Renal cortex interstitium (tissue), 11 donors: ENCODE results near the gene LPCAT1. TPM values are rescaled to one million over a fixed set of nuclear protein-coding genes. Genes with fewer than 3 reads are reported as not detected.

Experiments used
- DNase-seq, 11 donors: peaks; one replicate each; pipeline ENCODE4 v3.0.0-alpha.2; 2013; ENCODE audit warnings: low read depth in 9 of 11, low spot score in 4 of 11; ENCODE audit errors: extremely low read depth in 1 of 11
- polyA plus RNA-seq, 3 donors: library from polyadenylated mRNA; unstranded; fragments of 120-200 nt; gene quantifications; one replicate each; pipeline ENCODE4 v1.2.1, GENCODE V29; 2013; ENCODE audit not compliant: insufficient read length in 3 of 3

The LPCAT1 gene
- polyA plus RNA-seq, 3 donors = 43.8 to 51.3 (median 45.4) TPM

DNA sequence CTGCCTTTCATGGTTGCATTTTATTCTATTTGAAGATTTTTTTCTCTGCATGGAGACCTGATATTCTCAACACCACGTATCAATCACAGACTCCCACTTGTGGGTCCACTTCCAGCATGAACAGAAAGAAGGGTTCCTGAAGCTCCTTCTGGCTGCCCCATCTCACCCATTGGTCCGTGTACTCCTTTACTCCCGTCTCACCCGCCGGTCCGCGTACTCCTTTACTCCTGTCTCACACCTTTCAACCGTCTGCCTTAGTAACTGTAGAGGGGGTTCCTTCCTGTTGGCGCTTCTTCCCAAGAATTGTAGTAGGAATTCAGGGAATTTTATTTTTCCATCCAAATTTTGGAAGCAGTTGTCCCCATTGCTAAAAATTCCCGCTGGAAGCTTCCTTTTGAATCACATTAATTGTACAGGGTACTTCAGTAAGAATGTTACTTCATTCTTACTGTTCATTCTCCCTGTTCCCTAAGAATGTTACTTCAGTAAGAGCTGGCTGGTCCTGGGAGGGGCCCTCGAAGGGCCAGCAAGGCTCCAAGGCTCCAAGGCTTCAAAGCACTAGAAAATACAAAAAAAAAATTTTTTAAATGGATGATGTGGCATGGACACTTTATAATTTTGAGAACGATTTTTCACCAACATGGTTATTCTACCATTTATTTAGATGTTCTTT lies 3.9 kb upstream of the LPCAT1 start:
- no peak for DNase-seq

DNA sequence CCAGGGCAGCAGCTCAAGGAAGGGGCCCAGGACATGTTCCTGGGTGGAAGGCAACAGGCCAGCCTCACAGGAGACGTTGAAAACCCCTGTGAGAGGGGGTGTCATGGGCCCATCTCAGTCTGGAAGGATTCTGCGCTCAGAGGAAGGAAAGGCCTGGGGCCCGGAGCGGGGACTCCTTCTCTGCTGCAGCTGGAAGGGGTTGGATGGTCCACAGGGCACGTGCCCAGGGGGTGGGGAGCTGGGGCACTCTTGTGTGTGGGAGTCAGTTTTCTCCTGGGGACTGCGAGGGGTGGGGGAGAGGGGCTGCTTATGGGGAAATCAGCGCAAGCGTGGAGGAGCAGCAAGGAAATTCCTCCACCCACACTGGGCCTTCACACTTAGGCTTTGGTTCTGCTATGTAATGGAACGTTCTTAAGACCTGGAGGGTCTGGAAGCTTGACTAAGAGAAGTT lies 2.9 kb upstream of the LPCAT1 start:
- no peak for DNase-seq

DNA sequence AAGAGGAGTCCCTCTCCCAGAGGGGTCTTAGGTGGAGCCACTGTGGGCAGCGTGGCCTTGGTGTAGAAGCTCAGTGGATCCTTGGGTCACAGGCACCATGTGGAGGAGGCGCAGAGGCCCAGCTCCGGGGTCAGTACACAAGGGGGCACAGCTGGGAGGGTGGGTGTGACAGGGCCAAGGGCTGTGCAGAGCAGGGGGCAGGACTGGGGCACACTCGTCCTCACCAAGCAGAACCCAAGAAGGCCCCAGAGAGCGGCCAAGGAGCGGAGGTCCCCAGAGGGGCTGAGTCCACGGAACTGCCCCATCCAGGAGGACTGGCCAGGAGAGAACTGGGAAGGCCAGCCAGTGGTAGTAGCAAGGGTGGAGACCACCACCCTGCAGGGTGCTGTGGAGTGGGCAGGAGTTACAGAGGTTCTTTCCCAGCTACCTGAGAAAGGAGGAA lies 2.5 kb upstream of the LPCAT1 start:
- no peak for DNase-seq

DNA sequence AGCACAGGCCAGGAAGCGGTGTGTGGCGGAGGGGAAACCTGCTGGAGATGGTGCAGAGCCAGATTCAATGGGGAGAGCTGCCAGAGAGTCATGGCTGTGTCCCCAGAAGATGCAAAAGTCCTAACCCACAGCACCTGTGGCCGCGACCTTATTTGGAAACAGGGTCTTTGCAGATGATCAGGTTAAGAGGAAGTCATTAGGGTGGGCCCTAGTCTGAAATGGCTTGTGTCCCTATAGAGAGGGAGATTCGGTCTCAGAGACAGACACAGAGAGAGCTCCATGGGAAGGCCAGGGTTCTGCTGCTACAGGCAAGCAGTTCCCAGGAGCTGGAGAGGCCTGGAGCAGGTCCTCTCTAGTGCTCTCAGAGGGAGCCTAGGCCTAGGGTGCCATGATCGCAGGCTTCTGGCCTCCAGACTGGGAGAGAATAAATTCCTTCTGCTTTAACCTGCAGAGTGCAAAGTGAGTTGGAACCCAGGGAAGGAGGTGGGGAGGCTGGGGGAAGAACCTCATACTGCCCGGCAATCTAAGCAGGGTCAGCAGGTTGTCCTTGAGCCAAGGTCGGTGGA lies 1.9 kb upstream of the LPCAT1 start:
- DNase-seq = no peak

DNA sequence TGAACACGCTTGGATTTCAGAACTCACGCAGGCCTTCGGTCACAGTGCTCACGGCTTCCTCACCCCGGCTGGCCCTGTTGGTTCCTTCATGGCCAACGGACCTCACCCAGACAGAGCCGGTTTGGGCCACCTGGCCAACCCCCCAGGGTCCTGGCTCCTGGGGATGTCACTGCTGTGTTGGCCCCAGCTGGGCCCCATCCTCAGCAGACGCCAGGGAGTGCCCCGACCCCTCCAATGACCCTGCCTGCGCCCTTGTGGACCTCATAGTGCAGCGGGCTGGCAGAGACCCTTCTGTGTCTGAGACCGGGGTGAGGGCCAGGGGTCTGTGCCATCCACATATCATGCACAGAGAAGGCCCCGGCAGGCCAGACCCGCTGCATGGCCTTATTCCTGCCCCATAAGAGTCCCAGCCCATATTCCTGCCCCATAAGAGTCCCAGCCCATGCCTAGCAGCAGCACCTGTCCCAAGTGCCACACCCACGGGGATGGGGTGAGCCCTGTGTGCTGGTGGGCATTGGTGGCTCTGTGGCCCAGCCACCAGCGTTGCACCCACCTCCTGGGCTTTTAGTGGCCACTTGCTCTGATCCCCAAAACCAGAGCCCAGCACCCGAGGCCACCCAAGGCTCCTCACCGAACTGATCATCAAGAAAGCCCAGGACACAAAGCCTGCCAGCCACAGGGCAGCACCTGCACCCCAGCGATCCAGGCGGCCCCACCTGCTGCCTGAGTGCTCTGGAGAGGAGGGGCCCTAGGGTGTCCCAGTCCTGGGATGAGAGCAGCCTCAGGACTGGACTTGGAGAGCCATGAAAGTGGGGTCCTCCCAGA lies 1.3 kb upstream of the LPCAT1 start:
- no peak for DNase-seq

DNA sequence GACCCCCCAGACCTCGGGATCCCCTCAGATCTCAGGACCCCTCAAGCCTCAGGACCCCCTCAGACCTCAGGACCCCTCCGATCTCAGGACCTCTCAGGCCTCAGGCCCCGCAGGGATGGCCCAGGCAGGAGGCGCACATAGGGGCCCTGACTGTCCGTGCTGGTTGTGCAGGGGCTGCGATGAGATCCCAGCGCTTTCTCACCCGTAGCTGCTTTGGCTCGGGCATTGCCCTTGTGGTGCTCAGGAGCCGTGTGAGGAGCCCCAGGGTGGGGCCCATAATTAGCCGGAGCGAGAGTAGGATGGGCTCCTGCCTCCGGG lies 680 bp upstream of the LPCAT1 start:
- no peak for DNase-seq

DNA sequence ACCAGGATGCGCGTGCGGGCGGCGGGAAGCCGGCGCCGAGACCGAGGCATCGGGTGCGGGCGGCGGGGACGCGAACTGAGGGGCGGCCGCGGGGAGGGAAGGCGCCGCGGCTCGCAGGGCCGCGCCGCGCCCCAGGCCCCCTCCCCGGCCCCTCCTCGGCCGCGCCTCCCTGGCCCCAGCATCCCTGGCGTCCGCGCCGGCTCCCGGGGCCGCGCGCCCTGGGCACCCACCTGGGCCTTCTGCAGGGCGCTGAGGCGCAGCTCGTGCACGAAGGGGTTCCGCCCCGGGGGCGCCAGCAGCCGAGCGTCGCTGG lies 324 bp downstream of the LPCAT1 start:
- no peak for DNase-seq

DNA sequence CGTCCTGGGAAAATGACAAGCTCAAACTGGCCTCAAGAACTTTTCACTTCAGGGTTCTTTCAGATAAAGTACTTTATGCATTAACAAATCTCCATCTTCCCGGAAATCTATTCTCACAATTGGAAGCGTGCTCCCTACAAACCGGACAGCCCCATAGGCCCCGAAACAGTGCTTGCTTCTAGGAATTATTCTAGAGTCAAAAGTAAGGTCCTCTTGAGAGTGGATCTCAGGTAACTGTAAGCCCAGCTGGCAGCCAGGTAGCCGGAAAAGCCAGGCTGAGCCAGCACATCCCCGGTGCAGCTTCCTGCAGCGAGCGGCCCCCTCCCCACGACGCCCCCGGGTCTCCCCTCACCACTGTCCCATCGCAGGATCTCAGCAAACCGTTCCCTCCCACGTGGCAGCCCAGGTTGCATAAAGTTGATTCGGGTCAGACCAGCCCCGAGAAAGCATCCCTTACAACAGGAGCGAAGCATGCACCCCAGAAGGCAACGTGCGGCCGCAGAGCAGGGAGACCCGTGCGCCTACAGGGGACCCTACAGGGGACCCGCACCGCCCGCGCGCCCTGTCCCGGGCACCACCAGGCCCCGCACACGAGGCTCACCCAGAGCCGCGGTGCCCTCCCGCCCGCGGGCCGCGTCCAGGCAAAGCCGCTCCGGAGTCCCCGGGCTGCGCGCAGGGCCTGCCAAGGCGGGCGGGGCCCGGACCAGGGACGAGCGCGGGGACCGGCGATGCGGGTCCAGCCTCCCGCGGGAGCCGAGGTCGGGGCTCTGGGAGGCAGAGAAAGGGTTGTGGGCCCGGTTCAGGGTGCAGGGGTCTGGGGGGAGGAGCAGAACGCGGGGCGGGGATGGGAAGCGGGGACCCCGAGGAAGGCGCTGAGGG lies 920 bp downstream of the LPCAT1 start:
- DNase-seq = no peak

DNA sequence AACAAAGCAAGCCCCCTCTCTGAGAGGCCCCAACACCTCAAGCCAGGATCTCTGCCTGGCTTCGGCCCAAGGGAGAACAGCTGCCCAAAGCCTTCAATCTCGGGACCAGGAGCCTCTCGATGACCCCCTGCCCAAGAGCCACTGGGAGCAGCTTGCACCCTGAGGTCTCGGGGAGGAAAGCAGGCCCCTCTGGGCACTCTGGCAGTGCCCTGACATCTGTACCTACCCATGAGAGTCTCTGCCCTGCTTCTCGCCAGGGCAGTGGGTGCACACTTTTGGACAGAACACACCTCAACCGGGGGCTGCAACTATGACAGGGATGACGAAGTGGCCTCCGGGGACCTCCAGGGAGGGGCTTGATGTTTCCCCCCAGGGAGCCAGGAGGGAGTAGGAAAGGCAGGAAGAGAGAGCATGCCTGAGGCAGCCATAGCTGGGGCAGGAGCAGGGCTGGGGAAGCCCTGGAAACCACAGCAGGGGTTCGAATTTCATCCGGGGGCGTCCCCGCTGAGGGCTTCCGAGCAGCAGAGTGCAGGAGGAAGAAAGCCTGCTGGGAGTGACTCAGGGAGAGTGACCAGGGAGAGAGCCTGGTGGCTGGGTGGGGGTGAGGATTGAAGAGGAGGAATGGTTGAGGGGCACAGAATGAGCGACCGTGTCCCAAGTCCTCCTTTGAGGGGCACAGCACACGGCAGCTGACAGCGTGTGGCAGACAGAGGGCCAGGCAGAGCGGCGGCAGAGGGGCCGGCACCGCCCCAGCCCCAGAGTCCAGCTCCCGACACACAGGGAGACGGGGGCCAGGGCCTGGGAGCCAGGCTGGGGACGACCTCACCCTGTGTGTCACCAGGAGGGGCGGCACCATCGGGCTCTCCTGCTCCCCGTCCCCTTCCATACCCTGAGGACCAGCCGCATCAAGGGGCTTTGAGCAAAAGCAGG lies 1.8 kb downstream of the LPCAT1 start:
- no peak for DNase-seq

DNA sequence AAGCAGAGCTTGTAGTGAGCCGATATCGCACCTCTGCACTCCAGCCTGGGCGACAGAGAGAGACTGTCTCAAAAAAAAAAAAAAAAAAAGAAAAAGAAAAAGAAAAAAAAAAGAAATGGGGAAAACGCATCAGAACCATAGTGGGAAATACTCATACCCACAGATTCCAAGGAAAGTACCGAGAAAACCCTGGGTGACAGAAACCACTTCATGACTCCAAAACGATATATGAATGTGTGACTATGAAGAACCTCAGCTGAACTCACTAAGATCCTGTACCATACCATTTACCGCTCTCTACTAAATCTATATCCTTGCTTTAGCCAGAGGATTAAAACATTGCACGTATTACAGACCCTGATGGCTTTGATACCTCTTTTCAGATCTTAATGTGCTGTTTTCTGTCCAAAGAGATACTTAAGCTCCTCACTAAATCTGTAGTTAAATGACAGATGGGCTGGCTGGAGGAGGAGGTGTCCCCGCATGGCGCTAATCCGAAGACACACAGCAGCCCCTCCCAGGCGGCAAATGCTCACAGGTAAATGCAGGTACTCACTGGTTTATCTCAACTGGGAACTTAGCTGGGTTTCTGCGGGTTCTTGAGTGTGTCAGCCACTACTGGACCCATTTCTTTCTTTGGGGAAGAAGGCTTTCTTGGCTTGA lies 2.8 kb downstream of the LPCAT1 start:
- no peak for DNase-seq

DNA sequence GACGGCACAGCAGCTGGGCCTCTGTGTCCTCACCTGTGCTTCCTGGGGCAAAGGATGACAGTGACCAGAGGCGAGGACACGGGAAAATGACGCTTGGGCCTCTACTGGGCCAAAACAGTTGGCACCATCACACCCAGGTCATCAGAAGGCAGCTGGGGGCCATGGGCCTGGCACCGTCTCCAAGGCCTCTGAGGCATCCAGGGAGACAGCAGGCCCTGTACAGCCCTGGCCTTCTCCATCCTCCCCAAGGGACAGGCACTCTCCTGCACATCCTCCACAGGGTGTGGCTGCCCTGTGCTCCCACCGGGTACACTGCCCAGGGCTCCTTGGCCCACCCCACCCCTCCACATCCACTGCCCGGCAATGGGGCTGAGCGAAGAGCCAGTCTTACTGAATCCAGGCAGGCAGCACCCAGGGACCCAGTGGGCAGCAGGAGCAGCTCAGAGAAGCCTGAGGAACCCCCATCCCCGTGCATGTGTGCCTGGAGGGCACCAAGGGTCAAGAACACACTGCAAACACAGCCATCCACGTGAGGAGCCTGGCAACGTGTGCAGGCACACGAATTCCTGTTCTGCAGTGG lies 4.0 kb downstream of the LPCAT1 start:
- DNase-seq = no peak

DNA sequence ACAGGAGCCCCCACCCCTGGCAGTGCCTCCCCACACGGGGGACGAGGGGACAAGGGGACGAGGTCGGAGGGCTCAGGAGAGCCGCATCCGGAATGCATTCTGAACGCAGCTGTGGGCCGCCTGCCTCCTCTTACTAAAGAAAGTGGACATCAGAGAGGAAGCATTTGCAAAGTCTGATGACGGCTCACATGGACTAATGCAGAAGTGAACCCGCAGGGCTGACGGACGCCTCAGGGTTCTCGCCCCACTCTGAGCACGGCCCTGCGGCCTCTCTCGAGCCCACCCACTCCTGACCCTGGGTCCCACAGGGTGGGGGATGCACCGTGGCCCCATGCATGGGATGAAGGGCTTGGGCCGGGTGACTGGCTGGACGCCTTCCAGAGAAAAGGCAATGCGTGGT lies 5.9 kb downstream of the LPCAT1 start:
- no peak for DNase-seq

DNA sequence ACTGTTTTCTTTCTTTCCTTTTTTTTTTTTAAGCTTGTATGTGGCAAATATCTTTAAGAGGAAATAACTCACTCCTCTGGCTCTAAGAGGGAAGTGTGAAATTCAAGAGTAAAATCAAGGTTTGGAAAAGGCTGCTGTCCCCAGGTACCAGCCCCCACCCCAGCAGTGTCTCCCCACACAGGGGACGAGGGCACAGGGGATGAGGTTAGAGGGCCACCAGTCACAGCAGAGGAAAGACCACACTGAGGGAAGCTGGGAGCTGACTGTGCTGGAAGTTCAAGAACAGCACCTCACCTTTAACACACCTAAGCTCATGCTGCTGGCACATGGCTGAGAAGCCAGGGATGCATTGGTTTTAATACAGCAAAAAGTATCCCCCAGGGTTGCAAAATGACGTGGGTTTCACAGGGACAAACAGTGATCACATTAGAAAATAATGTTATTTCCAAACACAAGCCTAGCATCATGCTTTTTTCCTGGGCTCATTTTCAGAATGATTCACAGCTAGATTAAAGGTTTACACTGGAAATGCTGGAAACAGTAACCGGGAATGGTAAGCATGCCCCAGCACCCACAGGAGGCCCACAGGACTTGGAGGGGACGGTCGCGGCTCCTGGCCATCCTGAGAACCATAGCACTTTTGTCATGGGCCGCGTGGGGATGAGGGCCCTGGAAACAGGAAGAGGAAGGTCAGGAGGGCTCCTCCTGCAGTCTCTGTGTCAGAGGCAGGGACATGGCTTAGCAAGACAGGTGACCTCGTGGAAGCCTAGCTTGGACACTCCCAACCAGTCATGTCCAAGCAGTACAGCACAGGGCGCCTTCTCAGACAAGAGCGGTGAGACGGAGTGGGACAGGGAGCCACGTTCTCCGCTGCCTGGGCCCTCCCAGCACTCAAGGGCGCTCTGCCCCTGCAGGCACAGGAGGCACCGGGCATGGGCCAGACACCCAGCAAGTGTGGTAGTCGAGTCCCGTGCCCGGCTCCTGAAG lies 6.9 kb downstream of the LPCAT1 start:
- DNase-seq = no peak

DNA sequence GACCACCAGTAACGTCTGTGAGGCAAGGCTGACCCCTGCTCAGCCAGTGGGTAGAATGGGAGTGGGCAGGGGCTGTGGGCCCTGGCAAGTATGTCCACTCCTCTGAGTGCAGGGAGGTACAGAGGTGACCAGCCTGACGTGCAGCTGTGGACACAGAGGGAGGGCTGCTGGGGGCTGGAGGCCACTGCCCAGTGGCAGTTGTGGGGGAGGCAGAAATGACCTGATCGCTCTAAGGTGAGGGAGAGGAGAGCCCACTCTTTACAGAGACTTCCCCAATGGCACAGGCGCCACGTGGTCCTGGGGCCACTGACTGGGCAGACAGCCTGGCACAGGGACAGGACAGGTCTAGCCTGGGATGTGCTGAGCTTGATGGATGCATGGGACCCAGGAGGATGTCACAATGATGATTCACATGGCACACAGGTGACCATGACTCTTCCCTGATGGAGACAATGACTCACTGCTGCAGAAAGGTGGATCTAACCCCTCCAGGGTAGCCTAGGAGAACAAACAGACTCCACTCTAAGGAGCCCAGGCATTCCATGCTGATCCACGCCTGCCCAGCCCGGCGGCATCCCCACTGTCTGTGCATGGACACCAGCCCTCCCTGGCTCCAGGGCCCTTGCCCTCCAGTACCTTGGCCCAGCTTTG lies 7.7 kb downstream of the LPCAT1 start:
- DNase-seq = no peak

DNA sequence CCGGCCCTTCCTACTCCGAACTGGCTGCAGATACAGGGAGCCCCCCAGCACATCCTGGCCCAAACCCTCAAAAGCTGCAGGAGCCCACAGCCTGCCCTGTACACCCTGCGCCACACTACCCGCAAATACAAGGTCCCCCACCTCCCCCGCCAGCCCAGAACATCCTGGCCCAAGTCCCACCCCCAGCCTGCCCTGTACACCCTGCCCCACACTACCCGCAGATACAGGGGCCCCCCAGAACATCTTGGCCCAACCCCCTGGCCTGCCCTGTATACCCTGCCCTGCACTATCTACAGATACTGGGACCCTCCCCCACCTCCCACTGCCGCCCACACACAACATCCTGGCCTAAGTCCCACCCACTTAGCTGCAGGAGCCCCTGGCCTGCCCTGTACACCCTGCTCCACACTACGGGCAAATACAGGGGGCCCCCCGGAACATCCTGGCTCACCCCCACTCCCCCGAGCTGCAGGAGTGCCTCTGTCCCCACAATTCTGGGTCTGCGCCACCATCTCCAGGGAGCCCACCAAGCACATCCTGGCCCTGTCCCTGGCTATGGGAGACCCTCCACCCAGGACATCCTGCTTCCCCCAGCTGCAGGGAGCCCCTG lies 8.3 kb downstream of the LPCAT1 start:
- no peak for DNase-seq

DNA sequence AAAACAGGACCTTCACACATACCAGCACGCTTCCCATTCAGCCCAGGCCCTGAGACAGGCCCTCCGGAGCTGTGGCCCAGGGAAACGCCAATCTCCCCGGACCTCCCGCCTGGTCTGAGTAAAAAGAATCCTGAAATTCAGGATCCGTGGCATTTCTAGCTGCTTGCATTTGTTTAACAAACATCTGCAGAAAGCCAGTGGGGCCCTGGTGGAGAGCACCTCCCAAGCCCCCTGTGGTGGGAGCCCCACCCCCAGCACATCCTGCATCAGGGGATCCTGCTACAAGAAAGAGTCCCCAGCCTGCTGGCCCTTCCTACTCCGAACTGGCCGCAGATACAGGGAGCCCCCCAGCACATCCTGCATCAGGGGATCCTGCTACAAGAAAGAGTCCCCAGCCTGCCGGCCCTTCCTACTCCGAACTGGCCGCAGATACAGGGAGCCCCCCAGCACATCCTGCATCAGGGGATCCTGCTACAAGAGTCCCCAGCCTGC lies 8.9 kb downstream of the LPCAT1 start:
- peak in 1 of 11 donors; percentile 43 for DNase-seq
